ENCODE data around the gene CDON.

CDON gene

GRCh38 chr11:125944350-125945010 is 118.2 kb downstream of the CDON start:
- Histone ChIP-seq H3K27me3 (ENCODE audit: control insufficient read depth, insufficient read depth, low read length) (no peaks in the 10 kb centered on the region), H3K4me1 (ENCODE audit: control insufficient read depth, low read depth, low read length) (peaks cover 12% of the 10 kb centered on the region), H3K4me3 (ENCODE audit: low read length) (no peak overlapping the region), H3K9ac (ENCODE audit: low read length) (no peak overlapping the region), H3K9me3 (ENCODE audit: control insufficient read depth, low read depth, low read length) (no peaks in the 10 kb centered on the region), H3K36me3 (ENCODE audit: control insufficient read depth, low read depth, low read length) (no peaks in the 10 kb centered on the region), H3K27ac (ENCODE audit: low read length) (no peak overlapping the region)

GRCh38 chr11:125943661-125944349 is 118.9 kb downstream of the CDON start:
- H3K9ac ChIP-seq (ENCODE audit: low read length) = no peak overlapping the region

GRCh38 chr11:125942771-125943428 is 119.8 kb downstream of the CDON start:
- peaks cover 18% of the 10 kb centered on the region for H3K4me1 ChIP-seq (ENCODE audit: control insufficient read depth, low read depth, low read length)

More at GRCh38 chr11:125943661-125944349, 118.9 kb downstream of the CDON start:
- no peaks in the 10 kb centered on the region for H3K36me3 ChIP-seq (ENCODE audit: control insufficient read depth, low read depth, low read length)
- peaks cover 16% of the 10 kb centered on the region for H3K4me1 ChIP-seq (ENCODE audit: control insufficient read depth, low read depth, low read length)
- no peak overlapping the region for H3K27ac ChIP-seq (ENCODE audit: low read length)
- no peaks in the 10 kb centered on the region for H3K9me3 ChIP-seq (ENCODE audit: control insufficient read depth, low read depth, low read length)
- H3K4me3 ChIP-seq (ENCODE audit: low read length) = no peak overlapping the region
- H3K27me3 ChIP-seq (ENCODE audit: control insufficient read depth, insufficient read depth, low read length) = no peaks in the 10 kb centered on the region

GRCh38 chr11:125941619-125942611 is 120.8 kb downstream of the CDON start:
- H3K27ac ChIP-seq (ENCODE audit: low read length) = no peak overlapping the region
- H3K9ac ChIP-seq (ENCODE audit: low read length) = peak overlapping the region; percentile 12

More at GRCh38 chr11:125942771-125943428, 119.8 kb downstream of the CDON start:
- Histone ChIP-seq H3K27ac (ENCODE audit: low read length) (no peak overlapping the region), H3K9me3 (ENCODE audit: control insufficient read depth, low read depth, low read length) (no peaks in the 10 kb centered on the region), H3K9ac (ENCODE audit: low read length) (no peak overlapping the region), H3K27me3 (ENCODE audit: control insufficient read depth, insufficient read depth, low read length) (no peaks in the 10 kb centered on the region), H3K36me3 (ENCODE audit: control insufficient read depth, low read depth, low read length) (no peaks in the 10 kb centered on the region), H3K4me3 (ENCODE audit: low read length) (no peak overlapping the region)

GRCh38 chr11:125941267-125941618 is 121.4 kb downstream of the CDON start:
- Histone ChIP-seq H3K27me3 (ENCODE audit: control insufficient read depth, insufficient read depth, low read length) (no peaks in the 10 kb centered on the region), H3K9me3 (ENCODE audit: control insufficient read depth, low read depth, low read length) (no peaks in the 10 kb centered on the region), H3K4me1 (ENCODE audit: control insufficient read depth, low read depth, low read length) (peaks cover 18% of the 10 kb centered on the region), H3K9ac (ENCODE audit: low read length) (peak overlapping the region; percentile 12), H3K4me3 (ENCODE audit: low read length) (no peak overlapping the region), H3K36me3 (ENCODE audit: control insufficient read depth, low read depth, low read length) (no peaks in the 10 kb centered on the region), H3K27ac (ENCODE audit: low read length) (no peak overlapping the region)

More at GRCh38 chr11:125941619-125942611, 120.8 kb downstream of the CDON start:
- no peak overlapping the region for H3K4me3 ChIP-seq (ENCODE audit: low read length)
- H3K4me1 ChIP-seq (ENCODE audit: control insufficient read depth, low read depth, low read length) = peaks cover 18% of the 10 kb centered on the region
- no peaks in the 10 kb centered on the region for H3K27me3 ChIP-seq (ENCODE audit: control insufficient read depth, insufficient read depth, low read length)
- no peaks in the 10 kb centered on the region for H3K36me3 ChIP-seq (ENCODE audit: control insufficient read depth, low read depth, low read length)
- no peaks in the 10 kb centered on the region for H3K9me3 ChIP-seq (ENCODE audit: control insufficient read depth, low read depth, low read length)

- H3K9me3 ChIP-seq (ENCODE audit: control insufficient read depth, low read depth, low read length) = no peaks in the 10 kb centered on the region
- no peak overlapping the region for H3K9ac ChIP-seq (ENCODE audit: low read length)
- peaks cover 18% of the 10 kb centered on the region for H3K4me1 ChIP-seq (ENCODE audit: control insufficient read depth, low read depth, low read length)
Observed at GRCh38 chr11:125940145-125940544, 122.5 kb downstream of the CDON start.

GRCh38 chr11:125939081-125939521 is 123.6 kb downstream of the CDON start:
- no peak overlapping the region for H3K27ac ChIP-seq (ENCODE audit: low read length)
- no peaks in the 10 kb centered on the region for H3K36me3 ChIP-seq (ENCODE audit: control insufficient read depth, low read depth, low read length)
- H3K9ac ChIP-seq (ENCODE audit: low read length) = no peak overlapping the region
- peaks cover 19% of the 10 kb centered on the region for H3K4me1 ChIP-seq (ENCODE audit: control insufficient read depth, low read depth, low read length)
- H3K27me3 ChIP-seq (ENCODE audit: control insufficient read depth, insufficient read depth, low read length) = no peaks in the 10 kb centered on the region
- no peaks in the 10 kb centered on the region for H3K9me3 ChIP-seq (ENCODE audit: control insufficient read depth, low read depth, low read length)
- H3K4me3 ChIP-seq (ENCODE audit: low read length) = no peak overlapping the region

More at GRCh38 chr11:125940145-125940544, 122.5 kb downstream of the CDON start:
- H3K36me3 ChIP-seq (ENCODE audit: control insufficient read depth, low read depth, low read length) = no peaks in the 10 kb centered on the region
- H3K4me3 ChIP-seq (ENCODE audit: low read length) = no peak overlapping the region
- no peak overlapping the region for H3K27ac ChIP-seq (ENCODE audit: low read length)
- no peaks in the 10 kb centered on the region for H3K27me3 ChIP-seq (ENCODE audit: control insufficient read depth, insufficient read depth, low read length)

- no peak overlapping the region for H3K9ac ChIP-seq (ENCODE audit: low read length)
- H3K27ac ChIP-seq (ENCODE audit: low read length) = no peak overlapping the region
- no peaks in the 10 kb centered on the region for H3K36me3 ChIP-seq (ENCODE audit: control insufficient read depth, low read depth, low read length)
- peaks cover 26% of the 10 kb centered on the region for H3K4me1 ChIP-seq (ENCODE audit: control insufficient read depth, low read depth, low read length)
- H3K4me3 ChIP-seq (ENCODE audit: low read length) = no peak overlapping the region
- no peaks in the 10 kb centered on the region for H3K9me3 ChIP-seq (ENCODE audit: control insufficient read depth, low read depth, low read length)
- H3K27me3 ChIP-seq (ENCODE audit: control insufficient read depth, insufficient read depth, low read length) = no peaks in the 10 kb centered on the region
Observed at GRCh38 chr11:125938418-125938817, 124.2 kb downstream of the CDON start.

- no peak overlapping the region for H3K9ac ChIP-seq (ENCODE audit: low read length)
- H3K9me3 ChIP-seq (ENCODE audit: control insufficient read depth, low read depth, low read length) = no peaks in the 10 kb centered on the region
- no peak overlapping the region for H3K27ac ChIP-seq (ENCODE audit: low read length)
- H3K4me3 ChIP-seq (ENCODE audit: low read length) = no peak overlapping the region
- H3K27me3 ChIP-seq (ENCODE audit: control insufficient read depth, insufficient read depth, low read length) = peaks cover 20% of the 10 kb centered on the region
- no peaks in the 10 kb centered on the region for H3K36me3 ChIP-seq (ENCODE audit: control insufficient read depth, low read depth, low read length)
- peaks cover 26% of the 10 kb centered on the region for H3K4me1 ChIP-seq (ENCODE audit: control insufficient read depth, low read depth, low read length)
Observed at GRCh38 chr11:125935618-125936199, 127.0 kb downstream of the CDON start.

- Histone ChIP-seq H3K36me3 (ENCODE audit: control insufficient read depth, low read depth, low read length) (no peaks in the 10 kb centered on the region), H3K9me3 (ENCODE audit: control insufficient read depth, low read depth, low read length) (no peaks in the 10 kb centered on the region), H3K4me1 (ENCODE audit: control insufficient read depth, low read depth, low read length) (peaks cover 26% of the 10 kb centered on the region), H3K27me3 (ENCODE audit: control insufficient read depth, insufficient read depth, low read length) (peaks cover 20% of the 10 kb centered on the region), H3K4me3 (ENCODE audit: low read length) (no peak overlapping the region), H3K9ac (ENCODE audit: low read length) (no peak overlapping the region), H3K27ac (ENCODE audit: low read length) (no peak overlapping the region)
Observed at GRCh38 chr11:125935056-125935455, 127.6 kb downstream of the CDON start.
